H1 (cell line): ENCODE results near the gene UNC119B. TPM values are rescaled to one million over a fixed set of nuclear protein-coding genes. Genes with fewer than 3 reads are reported as not detected.

Source experiments
- CTCF ChIA-PET: fragments of 300-600 bp; sonication (Branson Sonifier 250); formaldehyde crosslinking; loops from one replicate; lab custom pipeline; 2021; ENCODE audit not compliant: partially characterized antibody; lab: Charles Lee
- POLR2A ChIA-PET: fragments of 300-600 bp; sonication (Branson Sonifier 250); formaldehyde crosslinking; loops from one replicate; lab custom pipeline; 2021; ENCODE audit warnings: inconsistent platforms; ENCODE audit not compliant: partially characterized antibody; lab: Charles Lee
- DNase-seq, 2 experiments: peaks; one replicate each; pipeline versions ENCODE4 v3.0.0 to v3.0.0-alpha.2; 2010 to 2022; ENCODE audit warnings: low spot score in 2 of 2, low read depth in 1 of 2, mixed read lengths in 1 of 2
- FAIRE-seq: peaks from 2 replicates; lab custom pipeline; 2011; peaks lifted over from hg19 to GRCh38; lab: Jason Lieb, UNC
- H2AFZ ChIP-seq: 2 replicates; pipeline ENCODE4 v1.8.1; 2012; ENCODE audit warnings: low read length, inconsistent platforms
- H2AK5ac ChIP-seq: 2 replicates; pipeline ENCODE4 v1.6.1; 2013; ENCODE audit warnings: low read depth, low read length
- H2BK120ac ChIP-seq: replicated peaks from 2 replicates; pipeline ENCODE3; 2013; ENCODE audit warnings: low read depth, low read length, inconsistent platforms
- H2BK12ac ChIP-seq: 2 replicates; pipeline ENCODE4 v1.6.1; 2013; ENCODE audit warnings: low read depth, low read length
- H2BK15ac ChIP-seq: 2 replicates; pipeline ENCODE4 v1.6.1; 2013; ENCODE audit warnings: low read length
- H2BK20ac ChIP-seq: 2 replicates; pipeline ENCODE4 v1.6.1; 2013; ENCODE audit warnings: low read length
- H2BK5ac ChIP-seq: 2 replicates; pipeline ENCODE4 v1.6.1; 2013; ENCODE audit warnings: low read depth, low read length
- H3K14ac ChIP-seq: 2 replicates; pipeline ENCODE4 v1.6.1; 2013; ENCODE audit warnings: inconsistent platforms; ENCODE audit not compliant: insufficient read length
- H3K18ac ChIP-seq: 2 replicates; pipeline ENCODE4 v1.6.1; 2013; ENCODE audit warnings: low read length; ENCODE audit errors: extremely low read depth
- H3K23ac ChIP-seq: 2 replicates; pipeline ENCODE4 v1.6.1; 2013; ENCODE audit warnings: inconsistent platforms; ENCODE audit not compliant: insufficient read length
- H3K23me2 ChIP-seq: 2 replicates; pipeline ENCODE4 v1.6.1; 2013; ENCODE audit warnings: low read depth, low read length
- H3K27ac ChIP-seq: 2 replicates; pipeline ENCODE4 v1.6.1; 2011; ENCODE audit warnings: low read depth, low read length, inconsistent platforms
- H3K27me3 ChIP-seq, 4 experiments: replicated peaks in 1 of 4; 1 replicate in 1 of 4; 2 replicates in 3 of 4; pipeline versions ENCODE4 v1.6.1 to v1.8.1; 2011 to 2013; ENCODE audit warnings: low read length in 3 of 4, mild to moderate bottlenecking in 3 of 4, inconsistent platforms in 2 of 4, mixed read lengths in 2 of 4, moderate library complexity in 1 of 4; ENCODE audit not compliant: control insufficient read depth in 3 of 4, insufficient read depth in 3 of 4; ENCODE audit errors: extremely low read depth in 1 of 4
- H3K36me3 ChIP-seq, 4 experiments: 2 replicates each; pipeline versions ENCODE4 v1.6.1 to v1.8.1; 2011 to 2013; ENCODE audit warnings: mild to moderate bottlenecking in 4 of 4, low read length in 3 of 4, moderate library complexity in 2 of 4, control low read depth in 1 of 4, inconsistent platforms in 1 of 4; ENCODE audit not compliant: insufficient read depth in 4 of 4, control insufficient read depth in 2 of 4
- H3K4ac ChIP-seq: replicated peaks from 2 replicates; pipeline ENCODE3; 2013; ENCODE audit warnings: low read length, low read depth, mixed read lengths, inconsistent platforms; ENCODE audit not compliant: insufficient read length
- H3K4me1 ChIP-seq, 4 experiments: replicated peaks in 1 of 4; 1 replicate in 1 of 4; 2 replicates in 3 of 4; pipeline versions ENCODE4 v1.6.1 to v1.8.1; 2011 to 2013; ENCODE audit warnings: low read length in 3 of 4, inconsistent platforms in 2 of 4, mixed read lengths in 1 of 4; ENCODE audit not compliant: insufficient read depth in 4 of 4, control insufficient read depth in 3 of 4
- H3K4me2 ChIP-seq, 2 experiments: 2 replicates each; pipeline versions ENCODE4 v1.6.1 to v1.8.1; 2011 to 2013; ENCODE audit warnings: low read depth in 2 of 2, low read length in 2 of 2, control low read depth in 1 of 2, inconsistent platforms in 1 of 2, mild to moderate bottlenecking in 1 of 2; ENCODE audit not compliant: insufficient read depth in 1 of 2
- H3K4me3 ChIP-seq, 4 experiments: fragments of 200-600, 300-600 bp in 1 of 4; sonication (generic), shearing (Covaris generic), sonication (Bioruptor Twin) in 1 of 4; 2 replicates each; pipeline versions ENCODE4 v1.5.1 to v1.8.1; 2011 to 2016; ENCODE audit warnings: low read length in 4 of 4, low read depth in 3 of 4, control low read depth in 2 of 4, inconsistent platforms in 2 of 4, mild to moderate bottlenecking in 2 of 4, mixed read lengths in 1 of 4, moderate library complexity in 1 of 4; ENCODE audit not compliant: insufficient read depth in 2 of 4; ENCODE audit errors: extremely low read depth in 1 of 4
- H3K56ac ChIP-seq: replicated peaks from 2 replicates; pipeline ENCODE3; 2013; ENCODE audit warnings: low read depth, mild to moderate bottlenecking, mixed read lengths, low read length, inconsistent platforms; ENCODE audit not compliant: insufficient read length
- H3K79me1 ChIP-seq: 2 replicates; pipeline ENCODE4 v1.6.1; 2013; ENCODE audit warnings: low read depth, low read length, control low read depth
- H3K79me2 ChIP-seq, 2 experiments: 2 replicates each; pipeline versions ENCODE4 v1.6.1 to v1.8.1; 2012 to 2013; ENCODE audit warnings: low read length in 2 of 2, mild to moderate bottlenecking in 2 of 2, inconsistent platforms in 1 of 2; ENCODE audit not compliant: insufficient read depth in 2 of 2, control insufficient read depth in 1 of 2
- H3K9ac ChIP-seq, 4 experiments: replicated peaks in 1 of 4; 1 replicate in 1 of 4; 2 replicates in 3 of 4; pipeline versions ENCODE4 v1.6.1 to v1.8.1; 2011 to 2013; ENCODE audit warnings: low read depth in 3 of 4, low read length in 3 of 4, control low read depth in 2 of 4, mild to moderate bottlenecking in 2 of 4, moderate library complexity in 2 of 4, inconsistent platforms in 1 of 4; ENCODE audit errors: extremely low read depth in 1 of 4
- H3K9me3 ChIP-seq, 2 experiments: 2 replicates each; pipeline versions ENCODE4 v1.6.1 to v1.8.1; 2012 to 2013; ENCODE audit warnings: mild to moderate bottlenecking in 2 of 2, moderate library complexity in 2 of 2, control low read depth in 1 of 2, inconsistent platforms in 1 of 2, low read depth in 1 of 2, low read length in 1 of 2, mixed read lengths in 1 of 2; ENCODE audit not compliant: insufficient read depth in 2 of 2
- H4K20me1 ChIP-seq, 2 experiments: replicated peaks in 1 of 2; 2 replicates each; pipeline versions ENCODE3 to v1.8.1; 2011 to 2013; ENCODE audit warnings: inconsistent platforms in 2 of 2, low read length in 2 of 2, mild to moderate bottlenecking in 1 of 2; ENCODE audit not compliant: insufficient read depth in 2 of 2, control insufficient read depth in 1 of 2
- H4K5ac ChIP-seq: 2 replicates; pipeline ENCODE4 v1.6.1; 2013; ENCODE audit warnings: low read length, low read depth, mixed read lengths, inconsistent platforms; ENCODE audit not compliant: insufficient read length
- H4K8ac ChIP-seq: 2 replicates; pipeline ENCODE4 v1.8.0; 2013; ENCODE audit warnings: mild to moderate bottlenecking, moderate library complexity, low read length, inconsistent platforms; ENCODE audit not compliant: insufficient read depth; ENCODE audit errors: extremely low read depth
- H4K91ac ChIP-seq: replicated peaks from 2 replicates; pipeline ENCODE3; 2013; ENCODE audit warnings: low read length, mixed read lengths, inconsistent platforms; ENCODE audit not compliant: insufficient read length
- CTCF ChIP-seq, 3 experiments: IDR thresholded peaks; 1 replicate in 2 of 3; 2 replicates in 1 of 3; pipeline versions ENCODE4 v1.5.1 to v1.6.1; 2011; ENCODE audit warnings: low read length in 3 of 3, mild to moderate bottlenecking in 3 of 3, inconsistent platforms in 2 of 3, low read depth in 1 of 3, moderate library complexity in 1 of 3; ENCODE audit not compliant: insufficient read depth in 1 of 3; ENCODE audit errors: control extremely low read depth in 1 of 3
- NANOG ChIP-seq: IDR thresholded peaks from 2 replicates; pipeline ENCODE4 v1.6.1; 2011; ENCODE audit warnings: low read length, low read depth, mild to moderate bottlenecking, inconsistent platforms; ENCODE audit not compliant: insufficient read depth, poor library complexity, severe bottlenecking
- RXRA ChIP-seq: IDR thresholded peaks from 2 replicates; pipeline ENCODE4 v1.6.1; 2011; ENCODE audit warnings: low read depth, mild to moderate bottlenecking, low read length, moderate library complexity; ENCODE audit not compliant: insufficient read depth
- SP2 ChIP-seq: IDR thresholded peaks from 2 replicates; pipeline ENCODE4 v1.6.1; 2012; ENCODE audit warnings: mild to moderate bottlenecking, low read length, inconsistent platforms
- TEAD4 ChIP-seq: IDR thresholded peaks from 2 replicates; pipeline ENCODE4 v1.6.1; 2012; ENCODE audit warnings: low read depth, low read length, inconsistent platforms, mixed read lengths
- polyA plus RNA-seq, 7 experiments: library from polyadenylated mRNA; depleted of rRNA in 3 of 7; stranded (reverse) in 5 of 7; unstranded in 2 of 7; fragments of >200 nt in 5 of 7; fragments of 200-250 nt in 2 of 7; gene quantifications; 1 replicate in 5 of 7; 2 replicates in 1 of 7; 4 replicates in 1 of 7; pipeline versions ENCODE4 v1.2.1 to v1.2.3, GENCODE V29; 2011 to 2013; ENCODE audit warnings: missing spikeins in 2 of 7, mixed read lengths in 2 of 7
- total RNA-seq: library from RNA; stranded (reverse); fragmentation: NEBNext Ultra II Directional; extraction: Animal tissue kit (Norgen Biotek cat#: 25700); gene quantifications from 2 replicates; pipeline ENCODE4 v1.2.1, GENCODE V29; 2021

UNC119B gene
- total and polyA plus RNA-seq, 2 of the 8 experiments (the other 6 are each of a cell fraction or from before 2014, with no cell fraction given) = 40.5 to 50.1 TPM

- ChIA-PET POLR2A (no interaction called here), CTCF (no interaction called here)
- no peak overlapping the region for H3K4me3 ChIP-seq
- no peak overlapping the region for H4K91ac ChIP-seq
- no peak overlapping the region for H2AK5ac ChIP-seq
- no peak overlapping the region for H2BK15ac ChIP-seq
- H3K4me2 ChIP-seq = no peak overlapping the region
- H3K36me3 ChIP-seq = no peaks in the 10 kb centered on the region
- H2BK12ac ChIP-seq = no peak overlapping the region
- H2BK120ac ChIP-seq = no peak overlapping the region
- H3K79me1 ChIP-seq = no peaks in the 10 kb centered on the region
- FAIRE-seq = no peak
- H3K23me2 ChIP-seq = no peaks in the 10 kb centered on the region
- H3K18ac ChIP-seq = no peak overlapping the region
- H4K8ac ChIP-seq = no peak overlapping the region
- TF ChIP-seq RXRA (no peak), TEAD4 (no peak), SP2 (no peak), CTCF (IDR thresholded peaks at IDR 0.05; ENCODE audit: control extremely low read depth in 1 of 3, insufficient read depth in 1 of 3, low read depth in 1 of 3, low read length in 3 of 3) (no peak), NANOG (no peak)
- TF ChIP-seq, all 59 proteins: peak for 0
- no peak overlapping the region for H3K4ac ChIP-seq
- no peaks in the 10 kb centered on the region for H3K79me2 ChIP-seq
- no peak overlapping the region for H3K23ac ChIP-seq
- no peak overlapping the region for H3K27ac ChIP-seq
- no peak overlapping the region for H2BK5ac ChIP-seq
- H3K9me3 ChIP-seq = no peaks in the 10 kb centered on the region
- no peak overlapping the region for H3K9ac ChIP-seq
- H2BK20ac ChIP-seq = no peak overlapping the region
- peaks cover 0 to 6% (median 4%) of the 10 kb centered on the region in 4 experiments; a peak in 4 of 7 replicates for H3K4me1 ChIP-seq
- no peak overlapping the region for H3K14ac ChIP-seq
- no peaks in the 10 kb centered on the region for H4K20me1 ChIP-seq
- no peak overlapping the region for H3K56ac ChIP-seq
- no peak overlapping the region for H4K5ac ChIP-seq
- no peak for DNase-seq
- no peaks in the 10 kb centered on the region for H3K27me3 ChIP-seq
- no peak overlapping the region for H2AFZ ChIP-seq
These were observed 44.5 kb downstream of the UNC119B start for GRCh38 chr12:120754792-120755191.
